GM06990 (cell line): ENCODE results near the gene FGD3.

Experiments
- DNase-seq: peaks from one replicate; pipeline ENCODE4 v3.0.0-alpha.2; 2011; ENCODE audit not compliant: insufficient read length; ENCODE audit errors: extremely low read depth
- H3K27me3 ChIP-seq: replicated peaks from 2 replicates; pipeline ENCODE4 v1.6.0; 2011; ENCODE audit warnings: low read length; ENCODE audit not compliant: control insufficient read depth, insufficient read depth
- H3K36me3 ChIP-seq: 2 replicates; pipeline ENCODE4 v1.5.1; 2011; ENCODE audit warnings: low read length; ENCODE audit not compliant: control insufficient read depth, insufficient read depth
- H3K4me3 ChIP-seq: replicated peaks from 2 replicates; pipeline ENCODE4 v1.5.1; 2011; ENCODE audit warnings: low read depth, mild to moderate bottlenecking, control low read depth, low read length
- CTCF ChIP-seq: IDR thresholded peaks from 2 replicates; pipeline ENCODE4 v1.5.1; 2011; ENCODE audit warnings: low read length, control low read depth, mild to moderate bottlenecking, inconsistent platforms; ENCODE audit not compliant: insufficient read depth, poor library complexity, severe bottlenecking

FGD3 gene

GRCh38 chr9:93084471-93084881, 137.2 kb downstream of the FGD3 start:
- no peak for DNase-seq
- H3K27me3 ChIP-seq = no peaks in the 10 kb centered on the region
- H3K4me3 ChIP-seq = no peak overlapping the region
- TF ChIP-seq CTCF = no peak
- peaks cover 17% of the 10 kb centered on the region for H3K36me3 ChIP-seq

DNA sequence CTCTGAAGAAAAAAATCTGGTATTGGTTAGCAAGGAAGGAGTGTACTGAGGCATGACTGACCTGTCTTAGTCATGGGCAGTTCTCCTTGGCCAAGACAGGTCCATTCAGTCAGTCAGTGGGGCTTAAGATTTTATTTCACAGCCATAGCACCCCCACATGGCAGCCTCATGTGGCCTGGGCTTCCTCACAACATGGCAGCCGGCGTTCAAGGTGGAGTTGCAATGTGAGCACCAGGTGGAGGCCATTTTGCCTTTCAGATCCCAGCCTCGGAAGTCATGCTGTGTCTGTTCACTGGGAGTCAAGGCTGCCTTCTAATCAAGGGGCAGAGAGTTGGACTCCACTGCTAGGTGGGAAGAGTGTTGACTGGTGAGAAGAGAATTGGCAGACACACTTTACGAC, 138.4 kb downstream of the FGD3 start:
- TF ChIP-seq CTCF = no peak
- DNase-seq = no peak
- Histone ChIP-seq H3K27me3 (no peaks in the 10 kb centered on the region), H3K4me3 (no peak overlapping the region), H3K36me3 (peaks cover 14% of the 10 kb centered on the region)
